Stimulated activated CD8-positive, alpha-beta memory T cell treated with anti-CD3 and anti-CD28 coated beads, Interleukin-7, amount 100 ng/mL, for 48 hours (primary cell): Measurements from ENCODE around the gene CCDC126.
A peak's percentile ranks its signal among the peaks of the same experiment; 100 is the strongest.
"Not testable (repeated sequence)": the region's sequence is repeated elsewhere in the genome, so short reads cannot be mapped to it uniquely, and the experiment has no call there.

Experiments
- DNase-seq, 2 donors: peaks; one replicate each; pipeline ENCODE4 v3.0.0-alpha.2; 2020; ENCODE audit warnings: low read depth in 1 of 2; ENCODE audit errors: extremely low read depth in 1 of 2

Gene CCDC126

DNA sequence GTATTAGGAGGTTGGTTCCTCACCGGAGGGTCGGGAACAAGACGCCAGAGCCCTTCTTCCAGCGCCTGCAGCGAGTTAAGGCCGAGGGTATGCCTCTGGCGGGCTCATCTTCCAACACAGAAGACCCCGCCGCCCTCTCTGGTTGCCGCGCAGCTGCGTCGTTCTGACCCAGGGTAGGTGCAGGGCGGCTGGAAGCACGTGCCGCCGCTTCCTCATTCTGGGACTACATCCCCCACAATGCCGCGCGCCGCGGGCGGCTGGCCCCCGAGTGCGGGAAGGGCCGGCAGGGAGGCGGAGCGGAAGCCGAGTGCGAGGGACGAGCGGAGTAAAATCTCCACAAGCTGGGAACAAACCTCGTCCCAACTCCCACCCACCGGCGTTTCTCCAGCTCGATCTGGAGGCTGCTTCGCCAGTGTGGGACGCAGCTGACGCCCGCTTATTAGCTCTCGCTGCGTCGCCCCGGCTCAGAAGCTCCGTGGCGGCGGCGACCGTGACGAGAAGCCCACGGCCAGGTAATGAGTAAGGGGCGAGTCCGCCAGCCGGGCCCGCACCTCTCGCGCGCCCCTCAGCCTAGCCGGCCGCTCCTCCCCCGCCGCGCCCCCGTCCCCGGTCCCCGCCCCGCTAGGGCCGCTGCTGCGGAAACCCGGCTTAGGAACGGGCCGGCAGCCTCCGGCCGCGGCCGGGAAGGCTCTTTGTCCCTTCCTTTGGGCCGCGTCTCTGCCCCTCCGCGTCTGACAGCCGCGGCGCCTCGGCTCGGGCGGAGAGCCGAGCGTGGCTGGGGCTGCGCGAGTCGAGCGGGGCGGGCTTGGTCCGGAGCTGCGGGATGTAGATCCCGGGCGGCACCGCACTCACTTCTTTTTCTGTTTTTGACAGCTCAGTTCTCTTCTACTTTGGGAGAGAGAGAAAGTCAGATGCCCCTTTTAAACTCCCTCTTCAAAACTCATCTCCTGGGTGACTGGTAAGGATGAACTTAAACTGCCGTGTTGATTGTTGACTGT lies at the start of gene CCDC126:
TSS of gene CCDC126 (plus strand) at position 289 of the 998 bp plus-strand sequence. CDS start 13,934 bp downstream, outside the sequence.
- peak; percentile 63 to 75 for DNase-seq

DNA sequence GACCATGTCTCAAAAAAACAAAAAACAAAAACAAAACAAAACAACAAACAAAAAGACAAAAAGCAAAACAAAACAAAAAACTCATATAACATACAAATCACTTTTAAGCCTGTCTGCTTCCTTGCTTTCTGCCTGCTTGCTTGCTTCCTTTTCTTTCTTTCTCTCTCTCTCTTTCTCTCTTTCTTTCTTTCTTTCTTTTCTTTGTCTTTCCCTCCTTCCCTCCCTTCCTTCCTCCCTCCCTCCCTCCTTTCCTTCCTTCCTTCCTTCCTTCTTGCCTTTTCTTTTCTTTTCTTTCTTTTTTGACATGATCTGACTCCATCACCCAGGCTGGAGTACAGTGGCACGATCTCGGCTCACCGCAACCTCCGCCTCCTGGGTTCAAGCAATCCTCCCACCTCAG lies 49.5 kb upstream of the CCDC126 start:
- no peak for DNase-seq

DNA sequence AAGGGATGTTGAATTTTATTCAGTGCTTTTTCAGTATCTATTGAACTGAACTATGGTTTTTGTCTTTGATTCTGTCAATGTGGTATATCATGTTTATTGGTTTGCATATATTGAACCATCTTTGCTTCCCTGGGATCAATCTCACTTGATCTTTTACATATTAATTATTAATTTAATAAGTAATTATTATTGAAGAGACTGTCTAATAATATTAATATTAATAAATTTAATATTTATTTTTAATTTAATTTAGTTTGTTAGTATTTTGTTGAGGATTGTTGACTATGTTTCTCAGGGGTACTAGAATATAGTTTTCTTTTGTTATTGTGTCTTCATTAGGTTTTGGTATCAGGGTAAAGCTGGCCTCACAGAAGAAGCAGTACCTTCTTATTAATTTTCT lies 38.9 kb upstream of the CCDC126 start:
- no peak for DNase-seq

DNA sequence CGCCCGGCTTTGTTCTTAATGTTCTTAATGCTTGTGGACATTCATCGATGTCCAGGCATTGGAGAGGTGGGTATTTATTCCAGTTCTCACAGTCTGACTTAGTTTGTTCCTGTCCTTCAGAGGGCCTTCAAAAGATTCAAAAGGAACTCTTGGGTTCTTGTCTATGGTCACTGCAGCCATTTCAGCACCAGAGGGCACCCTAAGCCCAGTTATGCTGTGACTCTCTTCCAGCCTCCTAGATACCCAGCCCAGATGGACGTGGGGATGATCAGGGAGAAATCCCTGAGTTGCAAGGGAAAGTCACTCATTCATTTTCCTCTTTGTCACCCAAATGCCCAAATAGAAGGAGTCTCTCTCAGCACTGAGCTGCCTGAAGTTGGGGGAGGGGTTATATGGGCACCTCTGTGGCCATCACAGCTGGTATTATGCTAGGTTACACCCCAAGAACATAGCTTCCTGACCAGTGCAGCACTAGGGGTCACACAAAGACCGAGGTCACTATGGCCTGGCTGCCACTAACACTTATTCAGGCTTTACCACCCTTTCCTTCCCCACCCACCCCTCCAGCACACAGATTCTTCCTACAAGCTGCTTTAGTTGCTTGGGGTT lies 26.5 kb upstream of the CCDC126 start:
- peak; percentile 26 to 34 for DNase-seq

DNA sequence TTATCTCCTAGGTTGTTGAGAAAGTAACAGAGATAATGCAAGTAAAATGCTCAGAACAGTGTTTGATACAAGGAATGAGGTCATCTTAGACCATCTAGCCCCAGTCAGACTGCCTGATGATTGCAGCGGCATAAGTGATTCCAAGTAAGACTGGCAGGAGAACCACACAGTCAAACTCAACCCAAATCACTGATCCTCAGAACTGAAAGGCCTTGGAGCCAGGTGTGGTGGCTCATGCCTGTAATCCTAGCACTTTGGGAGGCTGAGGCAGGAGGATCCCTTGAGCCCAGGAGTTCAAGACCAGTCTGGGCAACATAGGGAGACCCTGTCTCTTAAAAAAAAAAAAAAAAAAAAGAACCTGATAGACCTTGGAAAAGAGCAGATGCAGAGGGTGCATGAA lies 15.2 kb upstream of the CCDC126 start:
- not testable (repeated sequence) for DNase-seq

- DNase-seq: not testable (repeated sequence)
Measured at GRCh38 chr7:23585304-23585703, 11.9 kb upstream of the CCDC126 start.

DNA sequence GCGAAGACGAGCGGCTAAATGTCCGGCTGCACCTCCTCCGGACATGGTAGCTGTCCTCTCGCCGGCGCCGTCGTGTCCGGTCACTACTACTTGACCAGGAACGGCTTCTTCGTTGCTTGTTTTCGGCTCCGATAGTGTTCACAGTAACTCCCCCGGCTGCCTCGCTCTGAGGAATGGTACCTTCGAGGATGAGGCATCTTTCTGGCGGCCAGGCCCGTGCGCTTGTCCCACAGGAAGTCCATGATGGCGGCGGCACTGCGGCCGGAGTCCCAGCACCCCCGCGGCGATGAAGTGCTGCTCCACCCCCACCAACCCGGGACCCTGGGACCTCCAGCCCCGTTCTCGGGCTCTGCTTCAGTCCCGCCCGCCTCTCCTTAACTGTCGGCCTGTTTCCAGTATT lies 11.0 kb upstream of the CCDC126 start:
- no peak for DNase-seq

GRCh38 chr7:23590529-23590928 lies 6.7 kb upstream of the CCDC126 start:
- no peak for DNase-seq

DNA sequence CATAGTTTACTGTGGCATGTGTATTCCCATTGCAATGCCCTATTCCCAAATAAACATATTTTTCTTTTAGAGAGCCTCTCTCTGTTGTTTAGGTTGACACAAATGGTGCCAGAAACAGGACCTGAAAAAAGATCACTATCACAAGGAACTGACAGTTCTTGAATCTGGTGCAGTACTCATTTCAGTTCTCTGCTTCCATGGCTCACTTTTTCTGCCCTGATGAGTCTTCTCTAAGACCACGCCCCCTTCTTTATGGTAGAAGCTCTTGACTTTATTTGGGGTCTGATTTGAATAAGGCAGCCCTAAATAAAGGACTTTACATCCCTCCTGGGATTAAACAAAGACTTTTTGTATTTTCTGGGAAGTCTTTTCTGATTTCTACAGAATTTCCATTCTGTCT lies 3.5 kb upstream of the CCDC126 start:
- DNase-seq: no peak

GRCh38 chr7:23594879-23595604 lies 2.1 kb upstream of the CCDC126 start:
- DNase-seq: peak in 1 of 2 donors; percentile 49

- no peak for DNase-seq
Measured at GRCh38 chr7:23598296-23598695, 1.1 kb downstream of the CCDC126 start.

DNA sequence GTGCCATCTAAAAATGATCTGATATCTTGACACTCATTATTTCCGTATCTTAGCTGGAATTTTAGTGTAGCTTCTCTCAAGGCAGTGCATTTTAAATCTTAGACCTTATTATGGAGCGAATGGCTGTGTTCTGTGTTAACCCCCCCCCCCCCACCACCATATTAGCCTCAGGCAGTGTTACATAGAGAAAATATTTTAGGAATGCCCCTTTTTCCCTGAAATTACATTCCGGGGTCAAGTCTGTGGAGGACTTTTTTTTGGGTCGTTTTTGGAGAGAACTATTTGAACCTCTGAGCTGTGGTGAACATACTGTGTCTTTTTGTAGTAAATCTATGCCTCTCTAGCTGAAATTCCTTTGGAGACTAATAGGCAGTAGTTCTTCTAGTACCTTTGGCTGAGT lies 3.1 kb downstream of the CCDC126 start:
- no peak for DNase-seq

- no peak for DNase-seq
Measured at GRCh38 chr7:23603632-23604295, 6.6 kb downstream of the CCDC126 start.

DNA sequence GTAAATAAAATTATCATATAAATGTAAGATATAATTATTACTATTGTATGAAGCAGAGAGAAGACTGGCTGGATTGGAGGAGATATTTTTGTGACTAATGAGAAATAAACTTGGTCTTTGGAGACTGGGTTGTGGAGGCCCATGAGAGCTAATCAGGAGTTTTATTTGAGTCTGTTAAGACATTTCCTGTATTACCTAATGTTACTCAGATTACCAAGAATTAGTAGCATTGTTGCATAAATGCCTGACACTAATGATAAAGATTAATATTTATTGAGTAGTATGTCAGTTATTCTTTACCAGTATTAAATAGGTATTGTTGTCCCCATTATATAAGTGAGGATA lies 7.1 kb downstream of the CCDC126 start:
- no peak for DNase-seq

GRCh38 chr7:23607130-23607529 lies 9.9 kb downstream of the CCDC126 start:
- no peak for DNase-seq

DNA sequence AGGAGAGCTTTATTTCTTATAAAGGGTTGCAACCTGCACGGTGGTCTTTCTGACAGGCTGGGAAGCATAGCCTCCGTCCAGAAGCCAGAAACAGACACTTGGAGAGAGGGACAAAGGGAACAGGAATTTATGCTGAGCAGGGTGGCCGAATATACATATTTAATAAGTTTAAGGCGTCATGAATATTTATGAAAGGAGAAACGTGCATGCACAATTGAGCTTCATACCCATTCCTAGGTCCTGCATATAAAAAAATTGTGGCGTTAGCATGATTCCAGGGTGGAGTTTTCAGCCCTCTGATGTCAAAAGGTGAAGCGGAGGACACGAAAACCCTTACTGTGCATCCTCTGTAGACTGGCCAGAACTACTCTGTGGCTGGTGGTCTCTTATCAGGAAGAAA lies 10.7 kb downstream of the CCDC126 start:
- DNase-seq: no peak

DNA sequence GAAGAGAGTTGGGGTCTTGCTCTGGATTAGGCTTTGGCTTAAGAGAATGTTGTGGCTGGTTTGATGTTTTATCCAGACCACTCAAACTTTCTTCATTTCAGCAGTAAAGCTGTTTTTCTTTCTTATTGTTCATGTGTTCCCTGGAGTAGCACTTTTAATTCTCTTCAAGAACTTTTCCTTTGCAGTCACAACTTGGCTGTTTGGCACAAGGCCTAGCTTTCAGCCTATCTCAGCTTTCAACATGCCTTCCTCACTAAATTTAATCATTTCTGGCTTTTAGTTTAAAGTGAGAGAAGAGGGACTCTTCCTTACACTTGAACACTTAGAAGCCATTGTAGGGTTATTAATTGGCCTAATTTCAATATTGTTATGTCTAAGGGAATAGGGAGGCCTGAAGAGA lies 18.1 kb downstream of the CCDC126 start:
- DNase-seq: no peak

DNA sequence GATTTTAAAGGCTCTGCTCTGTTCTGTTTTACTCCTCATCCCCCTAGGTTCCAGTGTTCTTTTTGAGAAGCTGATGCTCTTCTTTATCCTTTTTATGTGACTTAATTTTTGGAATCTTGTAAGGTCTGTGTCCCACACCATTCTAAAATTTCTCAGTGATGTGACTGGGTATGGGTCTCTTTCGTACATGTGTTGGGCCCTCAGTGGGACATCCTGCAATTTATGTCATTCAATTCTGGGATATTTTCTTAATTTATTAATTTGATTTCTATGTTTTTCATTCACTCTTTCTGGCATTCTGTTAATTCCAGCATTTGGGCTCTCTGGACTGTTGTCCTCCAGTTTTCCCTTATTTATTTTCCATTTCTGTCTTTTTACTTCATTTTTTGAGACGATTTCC lies 19.4 kb downstream of the CCDC126 start:
- DNase-seq: no peak

- DNase-seq: no peak
Measured at GRCh38 chr7:23617482-23617881, 20.3 kb downstream of the CCDC126 start.

GRCh38 chr7:23618241-23618640 lies 21.1 kb downstream of the CCDC126 start:
- DNase-seq: no peak

DNA sequence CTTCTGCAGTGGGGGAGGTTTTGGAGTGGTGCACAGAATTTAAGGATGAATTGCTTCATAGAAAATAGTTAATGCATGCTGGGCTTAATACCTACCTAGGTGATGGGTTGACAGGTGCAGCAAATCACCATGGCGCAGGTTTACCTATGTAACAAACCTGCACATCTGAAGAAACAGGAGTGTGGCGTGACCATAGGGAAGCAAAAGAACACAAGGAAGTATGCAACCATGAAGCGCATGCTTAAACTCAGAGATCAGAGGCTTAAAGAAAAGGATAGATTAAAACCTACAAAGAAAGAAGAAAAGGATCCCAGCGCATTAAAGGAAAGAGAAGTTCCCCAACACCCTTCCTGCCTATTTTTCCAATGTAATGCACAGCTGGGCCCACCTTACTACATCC lies 22.0 kb downstream of the CCDC126 start:
- DNase-seq: no peak
